ENCODE measurements around the gene CCT3. TPM values are rescaled to one million over a fixed set of nuclear protein-coding genes. Genes with fewer than 3 reads are reported as not detected.
A peak's percentile ranks its signal among the peaks of the same experiment; 100 is the strongest.

Gene CCT3
- total RNA-seq (ENCODE audit: unreplicated experiment), result 347 TPM
- long read RNA-seq, transcript CCT3-201 (14 exons, 2,150 nt), result major isoform, 605 of 646 reads
- long read RNA-seq, transcript CCT3-204 (12 exons, 1,815 nt), result minor isoform, 7 of 646 reads
- long read RNA-seq, partial matches to known transcripts, result 13 of 646 reads
- long read RNA-seq, other reads (novel, unspliced or antisense), result 21 of 646 reads

- H3K4me1 Mint-ChIP-seq (ENCODE audit: low read depth, unreplicated experiment), result peaks cover 33% of the 10 kb centered on the region
- H3K27ac Mint-ChIP-seq (ENCODE audit: unreplicated experiment), result peak within 1 kb of the TSS; percentile 97
Observed at GRCh38 chr1:156338180-156338976, at the start of gene CCT3, which contains the start of gene TSACC. Gene CCT3 (minus strand): TSS chr1:156338292. CDS start chr1:156338184, 108 bp downstream. Gene TSACC (plus strand): TSS chr1:156338526. CDS start chr1:156339758, 1,232 bp downstream.

GRCh38 chr1:156387870-156388173 is 49.7 kb upstream of the CCT3 start:
- TF ChIP-seq CTCF (IDR thresholded peaks at IDR 0.05; ENCODE audit: partially characterized antibody, unreplicated experiment), result peak; percentile 5
- Mint-ChIP-seq H3K4me3 (ENCODE audit: unreplicated experiment) (peak overlapping the region; percentile 46), H3K36me3 (ENCODE audit: unreplicated experiment) (no peaks in the 10 kb centered on the region), H3K27ac (ENCODE audit: unreplicated experiment) (no peak overlapping the region), H3K27me3 (ENCODE audit: unreplicated experiment) (peaks cover 23% of the 10 kb centered on the region), H3K9me3 (ENCODE audit: unreplicated experiment) (no peaks in the 10 kb centered on the region), H3K4me1 (ENCODE audit: low read depth, unreplicated experiment) (peaks cover 2% of the 10 kb centered on the region)
- DNase-seq, result no peak

More at GRCh38 chr1:156338180-156338976, at the start of gene CCT3, which contains the start of gene TSACC:
- Mint-ChIP-seq H3K36me3 (ENCODE audit: unreplicated experiment) (no peaks in the 10 kb centered on the region), H3K4me3 (ENCODE audit: unreplicated experiment) (peak within 1 kb of the TSS; percentile 100), H3K27me3 (ENCODE audit: unreplicated experiment) (peaks cover 4% of the 10 kb centered on the region), H3K9me3 (ENCODE audit: unreplicated experiment) (peaks cover 4% of the 10 kb centered on the region)
- TF ChIP-seq CTCF (IDR thresholded peaks at IDR 0.05; ENCODE audit: partially characterized antibody, unreplicated experiment), result no peak
- peak; percentile 99 for DNase-seq

GRCh38 chr1:156386949-156387869 is 49.1 kb upstream of the CCT3 start:
- no peaks in the 10 kb centered on the region for H3K9me3 Mint-ChIP-seq (ENCODE audit: unreplicated experiment)
- H3K4me3 Mint-ChIP-seq (ENCODE audit: unreplicated experiment), result peak overlapping the region; percentile 46
- no peak for TF ChIP-seq CTCF (IDR thresholded peaks at IDR 0.05; ENCODE audit: partially characterized antibody, unreplicated experiment)
- DNase-seq, result no peak
- H3K36me3 Mint-ChIP-seq (ENCODE audit: unreplicated experiment), result no peaks in the 10 kb centered on the region
- no peak overlapping the region for H3K27ac Mint-ChIP-seq (ENCODE audit: unreplicated experiment)
- H3K4me1 Mint-ChIP-seq (ENCODE audit: low read depth, unreplicated experiment), result peaks cover 2% of the 10 kb centered on the region
- H3K27me3 Mint-ChIP-seq (ENCODE audit: unreplicated experiment), result peaks cover 22% of the 10 kb centered on the region

- no peaks in the 10 kb centered on the region for H3K36me3 Mint-ChIP-seq (ENCODE audit: unreplicated experiment)
- DNase-seq, result no peak
- H3K9me3 Mint-ChIP-seq (ENCODE audit: unreplicated experiment), result no peaks in the 10 kb centered on the region
- TF ChIP-seq CTCF (IDR thresholded peaks at IDR 0.05; ENCODE audit: partially characterized antibody, unreplicated experiment), result no peak
- peaks cover 19% of the 10 kb centered on the region for H3K27me3 Mint-ChIP-seq (ENCODE audit: unreplicated experiment)
- H3K27ac Mint-ChIP-seq (ENCODE audit: unreplicated experiment), result no peak overlapping the region
- H3K4me1 Mint-ChIP-seq (ENCODE audit: low read depth, unreplicated experiment), result peaks cover 2% of the 10 kb centered on the region
- H3K4me3 Mint-ChIP-seq (ENCODE audit: unreplicated experiment), result peak overlapping the region; percentile 10
Observed at GRCh38 chr1:156386134-156386901, 48.2 kb upstream of the CCT3 start.
